MCF 10A (cell line): Measurements from ENCODE around the gene PIK3C2A. TPM values are rescaled to one million over a fixed set of nuclear protein-coding genes. Genes with fewer than 3 reads are reported as not detected.

Source experiments
- Bru-seq: library from RNA; stranded (reverse); fragments of 400-500 nt; gene quantifications from one replicate; lab custom pipeline; 2021; lab: Mats Ljungman, UMichigan
- BruChase-seq, 2 experiments: library from RNA; stranded (reverse); fragments of 400-500 nt; gene quantifications; one replicate each; lab custom pipeline; 2021; lab: Mats Ljungman, UMichigan
- BruUV-seq: library from RNA; stranded (reverse); fragments of 400-500 nt; replicated peaks from 2 replicates; lab custom pipeline; 2021; lab: Mats Ljungman, UMichigan
- CTCF ChIA-PET: fragments of 300-600 bp; sonication (Branson Sonifier 250); formaldehyde crosslinking; extraction: SDS; loops from one replicate; lab custom pipeline; 2021; ENCODE audit warnings: antibody characterized with exemption, inconsistent platforms; lab: Yijun Ruan, JAX
- POLR2A ChIA-PET: fragments of 300-600, 350-650 bp; sonication (Branson Sonifier 250); formaldehyde crosslinking; extraction: SDS; loops from one replicate; lab custom pipeline; 2020; ENCODE audit warnings: antibody characterized with exemption, inconsistent platforms; lab: Yijun Ruan, JAX
- DNase-seq: peaks from one replicate; pipeline ENCODE4 v3.0.0-alpha.2; 2018; ENCODE audit not compliant: unreplicated experiment
- H3K27ac Mint-ChIP-seq: one replicate; pipeline ENCODE4 v1.8.0; 2022; ENCODE audit warnings: mild to moderate bottlenecking, low read depth, mixed read lengths; ENCODE audit not compliant: unreplicated experiment
- H3K27me3 Mint-ChIP-seq: one replicate; pipeline ENCODE4 v1.8.0; 2022; ENCODE audit warnings: mixed read lengths; ENCODE audit not compliant: insufficient read depth, unreplicated experiment
- H3K36me3 Mint-ChIP-seq: one replicate; pipeline ENCODE4 v1.8.0; 2022; ENCODE audit warnings: mild to moderate bottlenecking, moderate library complexity, mixed read lengths; ENCODE audit not compliant: insufficient read depth, unreplicated experiment
- H3K4me1 Mint-ChIP-seq: one replicate; pipeline ENCODE4 v1.8.0; 2022; ENCODE audit warnings: mixed read lengths; ENCODE audit not compliant: insufficient read depth, unreplicated experiment
- H3K4me3 Mint-ChIP-seq: one replicate; pipeline ENCODE4 v1.8.0; 2022; ENCODE audit warnings: mild to moderate bottlenecking, moderate library complexity, mixed read lengths; ENCODE audit not compliant: unreplicated experiment
- H3K9me3 Mint-ChIP-seq: one replicate; pipeline ENCODE4 v1.8.0; 2022; ENCODE audit warnings: mixed read lengths; ENCODE audit not compliant: unreplicated experiment
- intact Hi-C: fragments of 100-400 bp; cut with micrococcal nuclease; formaldehyde crosslinking; loops from 2 replicates; pipeline ENCODE4 v1.14.1; 2022
- long read RNA-seq: library from polyadenylated mRNA; stranded (forward); transcript quantifications from one replicate; pipeline ENCODE4 v2.0.0, GENCODE V29; 2022
- total RNA-seq: library from RNA; stranded (reverse); gene quantifications from 2 replicates; pipeline ENCODE4 v1.2.3, GENCODE V29; 2022
- TF ChIP-seq, protein P1 (sequence below): fragments of 200-600 bp; IDR thresholded peaks from one replicate; pipeline ENCODE4 v1.8.0; 2022; ENCODE audit warnings: antibody characterized with exemption, mild to moderate bottlenecking; ENCODE audit not compliant: unreplicated experiment

PIK3C2A gene, protein sequence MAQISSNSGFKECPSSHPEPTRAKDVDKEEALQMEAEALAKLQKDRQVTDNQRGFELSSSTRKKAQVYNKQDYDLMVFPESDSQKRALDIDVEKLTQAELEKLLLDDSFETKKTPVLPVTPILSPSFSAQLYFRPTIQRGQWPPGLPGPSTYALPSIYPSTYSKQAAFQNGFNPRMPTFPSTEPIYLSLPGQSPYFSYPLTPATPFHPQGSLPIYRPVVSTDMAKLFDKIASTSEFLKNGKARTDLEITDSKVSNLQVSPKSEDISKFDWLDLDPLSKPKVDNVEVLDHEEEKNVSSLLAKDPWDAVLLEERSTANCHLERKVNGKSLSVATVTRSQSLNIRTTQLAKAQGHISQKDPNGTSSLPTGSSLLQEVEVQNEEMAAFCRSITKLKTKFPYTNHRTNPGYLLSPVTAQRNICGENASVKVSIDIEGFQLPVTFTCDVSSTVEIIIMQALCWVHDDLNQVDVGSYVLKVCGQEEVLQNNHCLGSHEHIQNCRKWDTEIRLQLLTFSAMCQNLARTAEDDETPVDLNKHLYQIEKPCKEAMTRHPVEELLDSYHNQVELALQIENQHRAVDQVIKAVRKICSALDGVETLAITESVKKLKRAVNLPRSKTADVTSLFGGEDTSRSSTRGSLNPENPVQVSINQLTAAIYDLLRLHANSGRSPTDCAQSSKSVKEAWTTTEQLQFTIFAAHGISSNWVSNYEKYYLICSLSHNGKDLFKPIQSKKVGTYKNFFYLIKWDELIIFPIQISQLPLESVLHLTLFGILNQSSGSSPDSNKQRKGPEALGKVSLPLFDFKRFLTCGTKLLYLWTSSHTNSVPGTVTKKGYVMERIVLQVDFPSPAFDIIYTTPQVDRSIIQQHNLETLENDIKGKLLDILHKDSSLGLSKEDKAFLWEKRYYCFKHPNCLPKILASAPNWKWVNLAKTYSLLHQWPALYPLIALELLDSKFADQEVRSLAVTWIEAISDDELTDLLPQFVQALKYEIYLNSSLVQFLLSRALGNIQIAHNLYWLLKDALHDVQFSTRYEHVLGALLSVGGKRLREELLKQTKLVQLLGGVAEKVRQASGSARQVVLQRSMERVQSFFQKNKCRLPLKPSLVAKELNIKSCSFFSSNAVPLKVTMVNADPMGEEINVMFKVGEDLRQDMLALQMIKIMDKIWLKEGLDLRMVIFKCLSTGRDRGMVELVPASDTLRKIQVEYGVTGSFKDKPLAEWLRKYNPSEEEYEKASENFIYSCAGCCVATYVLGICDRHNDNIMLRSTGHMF (N-terminal part only)
- total RNA-seq (51.7 and 58.1 TPM in 2 replicates), Bru-seq, nascent RNA (percentile 85 among the genes with signal in this experiment), BruChase-seq, experiment 1, labeled RNA remaining after a 6-hour chase (percentile 90 among the genes with signal in this experiment), BruChase-seq, experiment 2, labeled RNA remaining after a 2-hour chase (percentile 89 among the genes with signal in this experiment)
- long read RNA-seq, partial matches to known transcripts: 9 of 39 reads
- long read RNA-seq, other reads (novel, unspliced or antisense): 30 of 39 reads

DNA sequence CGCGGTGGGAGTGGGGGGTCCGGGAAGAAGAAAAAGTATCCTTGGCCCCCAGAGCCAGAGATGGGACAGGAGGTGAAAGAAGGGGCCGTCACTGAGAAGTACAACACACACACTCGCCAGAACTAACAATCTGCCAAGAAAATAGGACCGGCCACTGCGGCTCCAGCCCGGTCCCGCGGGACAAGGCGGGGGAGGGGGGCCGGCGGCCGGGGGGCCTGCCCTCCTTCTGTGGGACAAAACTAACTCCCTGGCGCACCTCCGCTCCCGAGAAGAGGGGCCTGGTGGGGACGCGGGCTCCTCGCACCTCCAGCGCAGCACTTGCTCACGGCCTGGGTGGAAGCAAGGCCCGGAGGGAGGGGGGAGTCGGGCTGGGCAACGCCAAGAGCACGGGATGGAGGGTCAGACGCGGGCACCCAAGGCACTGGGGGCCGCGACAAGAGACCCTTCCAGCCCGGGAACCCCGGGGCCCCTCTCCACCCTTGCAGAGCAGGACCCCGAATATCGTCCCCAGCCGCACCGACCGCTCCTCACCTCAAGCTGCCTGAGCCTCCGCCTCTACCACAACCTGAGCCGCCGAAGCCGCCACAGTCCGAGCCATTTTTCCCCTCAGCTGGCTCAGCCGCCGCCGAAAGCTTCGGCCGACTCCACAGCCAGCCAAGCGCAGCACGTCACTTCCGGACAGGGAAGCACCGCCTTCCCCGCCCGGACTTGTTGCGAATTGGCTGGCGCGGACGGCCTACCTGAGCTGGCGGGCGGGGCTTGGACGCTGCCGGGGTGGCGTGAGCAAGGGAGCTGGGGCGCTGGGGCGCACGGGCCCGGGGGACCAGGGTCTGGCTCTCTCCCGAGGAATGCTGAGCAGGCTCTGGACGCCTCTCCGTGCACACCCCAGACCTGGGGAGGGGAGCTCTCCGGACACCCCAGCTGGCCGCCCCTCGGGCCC lies at the start of gene PIK3C2A:
PIK3C2A (minus strand) TSS at position 670 of the 940 bp plus-strand sequence. CDS start 38,245 bp downstream, outside the sequence.
- ChIA-PET POLR2A (interaction anchor here (0.6 to 3.1 kb wide), 26 partner anchors 10 to 1319 kb away, joined by 3 to 32 read pairs (median 4); partner anchors contain the start of genes NCR3LG1, NUCB2, RPS13 and TSG101), CTCF (interaction anchor here (0.7 to 0.8 kb wide), 2 partner anchors 15 kb away, joined by 3 read pairs; no protein-coding TSS in a partner anchor)
- DNase-seq: peak; percentile 95
- Mint-ChIP-seq H3K36me3 (peaks cover 5% of the 10 kb centered on the region), H3K4me1 (peaks cover 30% of the 10 kb centered on the region), H3K27me3 (no peaks in the 10 kb centered on the region), H3K4me3 (peak within 1 kb of the TSS; percentile 95), H3K27ac (peak within 1 kb of the TSS; percentile 99), H3K9me3 (no peaks in the 10 kb centered on the region)
- no TSS peak for BruUV-seq
- intact Hi-C loops: loop anchor here (5.0 to 10.0 kb wide), 3 partner anchors 35 to 130 kb away; partner anchors contain the start of gene RPS13
- TF ChIP-seq, protein P1, sequence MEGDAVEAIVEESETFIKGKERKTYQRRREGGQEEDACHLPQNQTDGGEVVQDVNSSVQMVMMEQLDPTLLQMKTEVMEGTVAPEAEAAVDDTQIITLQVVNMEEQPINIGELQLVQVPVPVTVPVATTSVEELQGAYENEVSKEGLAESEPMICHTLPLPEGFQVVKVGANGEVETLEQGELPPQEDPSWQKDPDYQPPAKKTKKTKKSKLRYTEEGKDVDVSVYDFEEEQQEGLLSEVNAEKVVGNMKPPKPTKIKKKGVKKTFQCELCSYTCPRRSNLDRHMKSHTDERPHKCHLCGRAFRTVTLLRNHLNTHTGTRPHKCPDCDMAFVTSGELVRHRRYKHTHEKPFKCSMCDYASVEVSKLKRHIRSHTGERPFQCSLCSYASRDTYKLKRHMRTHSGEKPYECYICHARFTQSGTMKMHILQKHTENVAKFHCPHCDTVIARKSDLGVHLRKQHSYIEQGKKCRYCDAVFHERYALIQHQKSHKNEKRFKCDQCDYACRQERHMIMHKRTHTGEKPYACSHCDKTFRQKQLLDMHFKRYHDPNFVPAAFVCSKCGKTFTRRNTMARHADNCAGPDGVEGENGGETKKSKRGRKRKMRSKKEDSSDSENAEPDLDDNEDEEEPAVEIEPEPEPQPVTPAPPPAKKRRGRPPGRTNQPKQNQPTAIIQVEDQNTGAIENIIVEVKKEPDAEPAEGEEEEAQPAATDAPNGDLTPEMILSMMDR: no peak

DNA sequence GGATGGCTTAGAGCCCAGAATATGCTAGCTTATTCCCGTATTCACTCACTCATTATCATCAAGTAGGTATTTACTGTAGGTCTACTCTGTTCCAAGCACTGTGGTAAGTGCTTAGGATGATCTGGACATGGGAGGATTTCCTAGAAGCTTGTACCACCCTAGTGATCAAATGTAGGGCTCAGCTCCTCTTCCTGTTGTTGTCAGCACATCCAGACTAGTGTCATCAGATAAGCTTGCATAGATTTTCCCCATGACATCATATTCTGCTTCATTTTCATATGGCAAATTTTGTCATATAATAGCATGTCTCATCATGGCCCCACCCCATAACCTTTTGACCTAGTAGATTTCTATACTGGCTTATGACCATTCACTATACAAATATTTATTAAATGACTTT lies 49.4 kb upstream of the PIK3C2A start:
- no peak for DNase-seq
- Mint-ChIP-seq H3K4me1 (peaks cover 13% of the 10 kb centered on the region), H3K27me3 (no peaks in the 10 kb centered on the region), H3K27ac (peak overlapping the region; percentile 49), H3K9me3 (no peaks in the 10 kb centered on the region), H3K4me3 (no peak overlapping the region), H3K36me3 (peaks cover 4% of the 10 kb centered on the region)
- ChIA-PET CTCF (interaction anchor here (0.6 to 1.2 kb wide), 2 partner anchors 16 to 52 kb away, joined by 3 read pairs; no protein-coding TSS in a partner anchor), POLR2A (interaction anchor here (0.6 to 2.1 kb wide), 4 partner anchors 19 to 244 kb away, joined by 3 to 10 read pairs (median 4); partner anchors contain the start of gene NUCB2)
- TF ChIP-seq, protein P1: no peak
- intact Hi-C loops: no loop called here
- BruUV-seq: no TSS peak

DNA sequence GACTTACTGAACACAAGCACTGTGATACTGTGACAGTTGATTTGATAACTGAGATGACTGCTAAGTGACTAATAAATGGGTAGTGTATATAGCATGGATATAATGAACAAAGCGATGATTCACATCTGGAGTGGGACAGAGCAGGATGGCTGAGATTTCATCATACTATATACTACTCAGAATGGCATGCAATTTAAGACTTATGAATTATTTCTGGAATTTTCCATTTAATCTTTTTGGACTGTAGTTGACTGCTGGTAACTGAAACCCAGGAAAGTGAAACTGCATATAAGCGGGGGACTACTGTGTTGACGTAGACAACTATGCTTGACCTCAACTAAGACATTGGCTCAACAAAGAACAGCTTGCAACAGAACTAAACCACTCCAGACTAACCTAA lies 48.7 kb upstream of the PIK3C2A start:
- peaks cover 13% of the 10 kb centered on the region for H3K4me1 Mint-ChIP-seq
- intact Hi-C loops: no loop called here
- peak overlapping the region; percentile 55 for H3K4me3 Mint-ChIP-seq
- DNase-seq: peak; percentile 83
- TF ChIP-seq, protein P1: no peak
- H3K36me3 Mint-ChIP-seq: peaks cover 4% of the 10 kb centered on the region
- BruUV-seq: no TSS peak
- no peaks in the 10 kb centered on the region for H3K9me3 Mint-ChIP-seq
- H3K27me3 Mint-ChIP-seq: no peaks in the 10 kb centered on the region
- ChIA-PET CTCF (interaction anchor here (0.7 to 0.9 kb wide), 2 partner anchors 165 to 248 kb away, joined by 3 to 4 read pairs; no protein-coding TSS in a partner anchor), POLR2A (interaction anchor here (0.6 to 2.1 kb wide), 4 partner anchors 19 to 245 kb away, joined by 3 to 10 read pairs (median 4); partner anchors contain the start of gene NUCB2)
- H3K27ac Mint-ChIP-seq: peak overlapping the region; percentile 49
